ENCODE results near the gene MCF2L. TPM values are rescaled to one million over a fixed set of nuclear protein-coding genes. Genes with fewer than 3 reads are reported as not detected.
A peak's percentile ranks its signal among the peaks of the same experiment; 100 is the strongest.

MCF2L gene
- total RNA-seq, 2 donors from 2014 or later = 37.4 to 74.8 TPM

GRCh38 chr13:112984954-112985802, 16.2 kb downstream of the MCF2L start:
- Histone ChIP-seq H3K4me3 (no peak overlapping the region), H3K27ac (peak overlapping the region in 3 of 4 donors; percentile 14 to 65 (median 65))
- peak in 2 of 4 donors; percentile 43 to 54 for DNase-seq

GRCh38 chr13:112985803-112986408, 16.9 kb downstream of the MCF2L start:
- Histone ChIP-seq H3K27ac (peak overlapping the region in 2 of 4 donors; percentile 5 to 65), H3K4me1 (peaks cover 20% of the 10 kb centered on the region), H3K9me3 (no peaks in the 10 kb centered on the region), H3K36me3 (replicated peaks in 1 of 2; ENCODE audit: insufficient read depth in 1 of 2, low read depth in 2 of 2) (no peaks in the 10 kb centered on the region), H3K4me3 (no peak overlapping the region), H3K27me3 (no peaks in the 10 kb centered on the region)
- DNase-seq (no peak), ATAC-seq (no peak)
- no peak for TF ChIP-seq POLR2A (IDR thresholded peaks at IDR 0.05)
- no peak for TF ChIP-seq CTCF (IDR thresholded peaks at IDR 0.05)
- 79 to 91% methylated on average over 27 to 30 of the region's 30 CpGs for WGBS, 2 donors
- intact Hi-C loops (cut with DNase I) = no loop called here

More at GRCh38 chr13:112984954-112985802, 16.2 kb downstream of the MCF2L start:
- H3K4me1 ChIP-seq = peaks cover 13% of the 10 kb centered on the region
- no peaks in the 10 kb centered on the region for H3K27me3 ChIP-seq
- intact Hi-C loops (cut with DNase I) = no loop called here
- TF ChIP-seq CTCF (IDR thresholded peaks at IDR 0.05) = no peak
- TF ChIP-seq POLR2A (IDR thresholded peaks at IDR 0.05) = no peak
- 39 to 50% methylated on average over 23 to 30 of the region's 30 CpGs for WGBS, 2 donors
- ATAC-seq = peak; percentile 52
- H3K36me3 ChIP-seq (replicated peaks in 1 of 2; ENCODE audit: insufficient read depth in 1 of 2, low read depth in 2 of 2) = no peaks in the 10 kb centered on the region
- H3K9me3 ChIP-seq = no peaks in the 10 kb centered on the region

GRCh38 chr13:112986470-112986869, 17.5 kb downstream of the MCF2L start:
- Histone ChIP-seq H3K27ac (no peak overlapping the region), H3K36me3 (replicated peaks in 1 of 2; ENCODE audit: insufficient read depth in 1 of 2, low read depth in 2 of 2) (no peaks in the 10 kb centered on the region), H3K4me3 (no peak overlapping the region), H3K9me3 (no peaks in the 10 kb centered on the region), H3K4me1 (peaks cover 24% of the 10 kb centered on the region), H3K27me3 (no peaks in the 10 kb centered on the region)
- 70 to 80% methylated on average over 10 to 20 of the region's 20 CpGs for WGBS, 2 donors
- intact Hi-C loops (cut with DNase I) = no loop called here
- ATAC-seq (no peak), DNase-seq (no peak)
- TF ChIP-seq POLR2A (IDR thresholded peaks at IDR 0.05) = no peak
- no peak for TF ChIP-seq CTCF (IDR thresholded peaks at IDR 0.05)

GRCh38 chr13:112986946-112987681, 18.1 kb downstream of the MCF2L start:
- Histone ChIP-seq H3K9me3 (no peaks in the 10 kb centered on the region), H3K27ac (no peak overlapping the region), H3K4me3 (no peak overlapping the region), H3K27me3 (no peaks in the 10 kb centered on the region), H3K4me1 (peaks cover 24% of the 10 kb centered on the region), H3K36me3 (replicated peaks in 1 of 2; ENCODE audit: insufficient read depth in 1 of 2, low read depth in 2 of 2) (no peaks in the 10 kb centered on the region)
- no peak for DNase-seq
- TF ChIP-seq POLR2A (IDR thresholded peaks at IDR 0.05) (no peak), CTCF (IDR thresholded peaks at IDR 0.05) (no peak)
- ATAC-seq = no peak
- intact Hi-C loops (cut with DNase I) = no loop called here
- WGBS, 2 donors = 69 to 75% methylated on average over 15 to 27 of the region's 29 CpGs

Data from body of pancreas (tissue), 4 donors.